Measurements from ENCODE around the gene RBBP4.
"Not testable (repeated sequence)": the region's sequence is repeated elsewhere in the genome, so short reads cannot be mapped to it uniquely, and the experiment has no call there.

Gene RBBP4

DNA sequence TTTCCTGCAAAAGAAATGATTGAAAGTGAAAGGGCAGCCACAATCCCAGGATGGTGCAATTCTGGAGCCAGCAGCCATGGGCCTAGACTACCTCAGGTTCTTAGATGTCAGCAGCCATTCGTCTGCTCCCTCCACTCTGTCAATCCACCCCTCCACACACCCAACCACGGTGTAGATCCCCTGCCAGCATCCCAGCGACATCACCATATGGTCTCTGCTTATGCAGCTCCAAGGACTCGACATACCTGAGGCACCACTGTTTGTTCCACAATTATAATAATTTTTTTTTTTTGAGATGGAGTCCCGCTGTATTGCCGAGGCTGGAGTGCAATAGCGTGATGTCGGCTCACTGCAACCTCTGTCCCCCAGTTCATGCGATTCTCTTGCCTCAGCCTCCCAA lies 45.0 kb downstream of the RBBP4 start:
- FAIRE-seq, result no peak

DNA sequence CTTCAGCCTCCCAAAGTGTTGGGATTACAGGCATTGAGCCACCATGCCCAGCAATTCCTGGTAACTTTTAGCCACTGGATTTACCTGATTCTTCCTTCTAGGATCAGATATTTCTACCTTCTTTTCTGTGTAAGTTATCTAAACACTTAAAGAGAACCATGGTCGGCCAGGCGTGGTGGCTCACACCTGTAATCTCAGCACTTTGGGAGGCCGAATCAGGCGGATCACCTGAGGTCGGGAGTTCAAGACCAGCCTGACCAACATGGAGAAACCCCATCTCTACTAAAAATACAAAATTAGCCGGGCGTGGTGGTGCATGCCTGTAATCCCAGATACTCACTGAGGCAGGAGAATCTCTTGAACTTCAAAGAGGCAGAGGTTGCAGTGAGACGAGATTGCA lies 46.0 kb downstream of the RBBP4 start:
- FAIRE-seq, result not testable (repeated sequence)

DNA sequence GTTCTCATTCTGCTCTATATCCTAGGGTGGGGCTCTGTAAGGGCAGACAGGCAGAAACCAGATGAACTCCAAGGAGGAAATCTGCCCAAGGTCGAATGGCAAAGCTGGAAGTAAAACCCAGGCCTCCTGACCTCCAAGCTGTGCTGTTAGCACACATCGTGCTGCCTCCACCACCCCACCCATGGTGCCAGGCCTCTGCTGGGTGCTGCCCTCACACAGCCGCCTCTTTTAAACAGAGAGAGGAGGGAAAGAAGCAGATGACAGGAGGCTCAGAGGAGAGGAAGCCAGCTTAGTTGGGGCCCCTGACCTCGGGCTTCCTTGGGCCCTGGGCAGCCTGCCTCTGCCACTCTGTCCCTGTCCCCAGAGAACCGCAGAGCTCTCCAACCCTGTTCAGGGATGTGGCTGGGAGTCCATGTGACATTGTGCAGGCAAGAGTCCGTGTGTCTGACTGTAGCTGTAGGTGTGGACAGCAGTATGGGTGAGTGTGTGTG lies 50.5 kb downstream of the RBBP4 start:
- FAIRE-seq, result no peak

DNA sequence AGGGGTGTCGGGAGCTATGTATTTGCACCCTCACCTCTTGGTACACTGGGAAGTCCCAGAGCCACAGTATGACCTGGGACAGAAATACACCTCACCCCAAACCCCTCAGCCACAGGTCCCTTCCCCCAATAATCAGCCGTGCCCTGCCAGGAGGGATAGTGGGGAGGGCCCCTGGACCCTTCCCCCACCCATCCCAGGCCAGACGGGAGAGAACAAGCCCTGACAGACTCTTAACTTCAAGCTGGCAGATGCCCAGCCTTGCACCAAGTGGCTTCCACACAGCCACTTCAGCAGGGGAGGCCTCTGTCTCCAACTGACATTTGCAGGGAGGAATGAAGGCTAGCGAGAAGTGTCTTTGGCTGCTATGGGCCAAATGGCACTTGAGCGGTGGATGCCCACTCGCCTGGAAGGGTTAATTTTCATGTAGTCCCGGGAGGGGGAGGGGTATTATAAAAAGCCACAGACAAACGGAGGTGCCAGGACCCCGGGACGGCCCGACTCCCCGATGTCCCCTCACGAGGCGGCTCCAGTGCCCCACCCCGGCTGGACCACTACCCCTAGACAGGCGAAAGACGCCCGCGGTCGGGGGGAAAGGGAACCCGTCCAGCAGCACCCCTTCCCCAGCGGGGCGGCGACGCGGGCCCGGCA lies 51.1 kb downstream of the RBBP4 start:
- no peak for FAIRE-seq

DNA sequence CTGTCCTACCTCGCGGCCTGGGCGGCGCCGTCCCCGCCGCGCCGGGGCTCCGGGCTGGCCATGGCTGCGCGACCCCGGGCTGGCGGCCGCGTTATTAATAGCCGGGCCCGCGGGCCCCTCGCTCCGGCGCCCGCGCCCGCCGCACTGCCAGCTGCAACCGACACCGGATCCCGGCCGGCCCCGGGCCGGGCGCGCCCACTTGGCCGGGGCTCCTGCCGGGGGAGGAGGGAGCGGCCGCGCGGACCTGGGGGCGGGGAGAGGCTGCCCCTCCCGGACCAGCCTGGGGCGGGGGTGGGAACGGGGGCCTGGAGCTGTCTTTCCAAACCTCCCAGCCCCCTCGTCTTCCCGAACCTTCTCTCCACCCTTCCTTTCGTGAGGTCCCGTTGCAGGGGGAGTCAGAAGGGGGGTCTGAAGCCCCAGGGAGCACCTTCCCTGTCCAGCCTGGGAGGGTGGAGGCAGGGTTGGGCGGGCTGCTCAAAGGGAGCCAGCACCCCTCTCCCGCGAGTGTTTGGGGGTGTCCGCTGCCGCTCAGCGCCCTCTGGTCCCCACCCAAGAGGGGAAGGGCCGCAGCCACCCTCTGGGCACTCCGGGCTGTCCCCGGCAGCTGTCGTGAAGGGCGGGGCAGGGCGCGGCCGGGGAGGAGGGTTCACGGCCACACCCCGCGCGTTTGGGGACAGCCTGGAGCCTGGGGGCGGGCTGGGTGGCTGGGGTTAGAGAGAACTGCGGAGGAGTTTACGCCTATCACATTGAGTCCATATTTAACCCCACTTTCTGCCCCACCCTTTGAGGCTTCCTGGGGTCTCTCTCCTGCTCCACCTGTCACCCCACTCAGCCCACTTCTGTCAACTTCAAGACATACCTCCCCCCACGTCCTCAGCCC lies 51.8 kb downstream of the RBBP4 start, which contains the start of gene SYNC:
TSS of gene SYNC (minus strand) at position 172 of the 880 bp plus-strand sequence. CDS start at position 62, 110 bp downstream.
- no peak for FAIRE-seq

DNA sequence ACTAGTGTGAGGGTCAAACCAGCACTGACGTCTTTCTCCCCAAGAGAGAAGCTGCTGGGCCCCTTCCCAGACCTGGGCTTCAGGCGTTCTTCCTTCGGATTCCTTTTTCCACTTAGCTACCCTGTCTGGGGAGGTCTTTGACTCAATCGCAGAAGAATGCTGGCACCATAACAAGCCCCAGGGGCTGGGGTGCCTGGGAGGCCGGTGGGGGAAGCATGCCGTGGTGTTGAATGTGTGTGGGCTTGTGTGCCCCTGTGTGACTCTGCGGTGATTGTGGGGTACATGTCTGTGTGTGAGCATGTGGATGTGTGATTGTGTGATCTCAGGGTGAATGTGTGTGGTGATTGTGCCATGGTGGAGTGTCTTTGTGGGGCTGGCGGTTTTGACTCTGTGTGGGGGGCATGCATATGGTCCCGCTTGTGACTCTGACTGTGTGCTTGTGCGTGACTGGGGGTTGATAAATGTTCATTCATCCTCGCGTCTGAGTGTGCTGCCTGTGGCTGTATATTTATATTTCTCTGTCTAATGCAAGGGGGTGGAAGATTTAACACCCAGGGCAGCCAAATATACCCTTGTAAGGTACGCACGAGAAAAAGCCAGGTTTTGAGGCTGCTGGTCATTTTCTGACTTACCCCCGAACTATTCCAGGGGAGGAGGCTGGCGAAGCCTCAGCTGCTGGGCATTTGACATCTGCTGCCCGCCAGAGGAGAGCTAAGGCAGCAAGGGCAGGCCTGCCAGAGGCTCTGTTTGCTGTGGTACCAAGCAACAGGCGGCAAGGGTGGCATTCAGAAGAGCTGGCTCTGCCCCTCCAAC lies 52.7 kb downstream of the RBBP4 start:
- no peak for FAIRE-seq

DNA sequence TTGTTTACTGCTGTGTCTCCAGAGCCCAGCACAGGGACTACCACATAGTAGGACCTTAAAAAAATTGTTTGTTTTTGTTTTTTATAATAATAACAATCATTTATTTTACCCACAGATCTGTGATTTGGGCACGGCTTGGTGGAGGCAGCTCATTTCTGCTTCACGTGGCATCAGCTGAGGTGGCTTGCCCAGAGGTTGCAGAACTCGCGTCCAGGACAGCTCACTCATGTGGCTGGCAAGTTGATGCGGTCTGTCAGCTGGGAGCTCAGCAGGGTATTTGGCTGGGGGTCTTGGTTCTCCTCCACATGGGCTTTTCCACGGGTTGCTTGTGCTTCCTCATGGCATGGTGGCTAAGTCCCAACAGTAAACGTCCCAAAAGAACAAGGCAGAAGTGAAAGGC lies 54.5 kb downstream of the RBBP4 start:
- FAIRE-seq, result no peak

DNA sequence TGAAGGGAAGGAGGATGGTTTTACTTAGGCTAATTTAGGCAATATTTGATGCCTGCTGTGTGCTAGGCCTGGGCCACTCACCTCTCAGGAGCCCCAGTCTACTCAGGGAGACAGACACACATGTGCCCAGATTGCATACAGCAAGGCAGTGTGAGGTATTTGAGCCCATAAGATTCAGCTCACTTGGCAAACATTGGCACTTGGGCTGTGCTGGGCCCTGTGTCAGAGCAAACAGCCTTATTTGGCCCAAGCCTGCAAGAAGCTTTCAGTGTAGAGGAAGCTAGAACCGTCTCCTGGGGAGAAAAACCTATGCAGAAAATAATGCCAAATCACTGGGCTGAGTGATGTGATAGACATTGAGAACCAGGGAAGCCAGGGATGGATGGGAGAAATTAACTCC lies 55.5 kb downstream of the RBBP4 start:
- FAIRE-seq, result no peak

DNA sequence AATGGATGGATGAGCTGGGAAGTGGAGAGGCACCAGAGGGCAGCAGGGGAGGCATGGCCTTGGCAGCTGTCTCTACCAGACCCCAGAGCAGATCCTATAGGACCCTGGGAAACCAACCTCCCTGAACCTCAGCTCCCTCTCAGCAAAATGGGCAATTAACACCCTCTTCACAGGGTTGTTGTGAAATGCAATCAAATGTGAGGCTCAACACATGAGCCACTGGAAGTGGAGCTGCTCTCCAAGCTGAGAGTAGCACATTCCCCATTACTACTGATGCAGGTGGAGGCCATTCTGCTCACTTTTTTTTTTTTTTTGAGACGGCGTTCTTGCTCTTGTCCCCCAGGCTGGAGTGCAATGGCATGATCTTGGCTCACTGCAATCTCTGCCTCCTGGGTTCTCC lies 58.1 kb downstream of the RBBP4 start:
- no peak for FAIRE-seq

DNA sequence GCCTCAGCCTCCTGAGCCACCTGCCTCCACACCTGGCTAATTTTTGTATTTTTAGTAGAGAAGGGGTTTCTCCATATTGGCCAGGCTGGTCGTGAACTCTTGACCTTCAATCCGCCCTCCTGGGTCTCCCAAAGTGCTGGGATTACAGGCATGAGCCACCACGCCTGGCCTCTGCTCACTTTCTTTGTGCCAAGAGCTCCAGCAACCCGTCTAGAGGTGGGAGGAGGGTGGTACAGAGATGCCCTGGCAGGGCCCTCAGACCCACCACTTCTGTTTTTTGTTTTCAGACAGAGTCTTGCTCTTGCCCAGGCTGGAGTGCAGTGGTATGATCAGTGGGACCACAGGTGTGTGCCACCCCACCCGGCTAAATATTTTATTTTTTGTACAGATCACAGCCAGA lies 58.5 kb downstream of the RBBP4 start:
- FAIRE-seq, result no peak

DNA sequence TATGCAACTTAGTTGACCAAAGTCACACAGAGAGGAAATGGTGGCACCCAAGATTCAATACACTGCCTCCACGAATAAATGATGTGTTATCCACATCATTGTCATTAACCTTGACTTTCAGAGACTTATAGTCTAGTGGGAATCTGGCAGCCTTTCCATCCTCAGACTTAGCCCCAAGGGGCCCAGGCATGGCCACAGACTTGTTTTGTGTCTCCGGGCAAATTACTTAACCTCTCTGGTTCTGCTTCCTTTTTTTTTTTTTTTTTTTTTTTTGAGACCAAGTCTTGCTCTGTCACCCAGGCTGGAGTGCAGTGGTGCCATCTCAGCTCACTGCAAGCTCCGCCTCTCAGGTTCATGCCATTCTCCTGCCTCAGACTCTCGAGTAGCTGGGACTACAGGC lies 60.2 kb downstream of the RBBP4 start:
- FAIRE-seq, result not testable (repeated sequence)

DNA sequence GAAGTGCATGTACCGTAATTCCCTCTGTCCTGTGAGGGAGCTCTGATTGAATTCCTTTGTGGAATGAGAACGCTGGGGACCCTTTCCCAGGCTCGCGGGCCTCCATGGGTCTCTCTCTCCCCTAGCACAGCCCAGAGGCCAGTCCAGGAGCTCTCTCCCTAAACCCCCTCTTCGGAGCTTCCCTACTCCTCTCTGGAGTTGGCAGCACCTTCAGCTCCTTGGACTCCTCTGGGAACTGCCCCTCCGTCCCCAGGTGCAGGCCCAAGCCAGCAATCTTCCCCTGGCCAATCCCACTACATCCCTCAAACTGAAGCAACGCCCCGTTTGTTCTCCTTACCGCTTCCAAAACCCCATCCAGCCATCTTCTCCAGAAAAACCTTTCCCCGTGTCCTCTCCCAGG lies 62.1 kb downstream of the RBBP4 start:
- no peak for FAIRE-seq

DNA sequence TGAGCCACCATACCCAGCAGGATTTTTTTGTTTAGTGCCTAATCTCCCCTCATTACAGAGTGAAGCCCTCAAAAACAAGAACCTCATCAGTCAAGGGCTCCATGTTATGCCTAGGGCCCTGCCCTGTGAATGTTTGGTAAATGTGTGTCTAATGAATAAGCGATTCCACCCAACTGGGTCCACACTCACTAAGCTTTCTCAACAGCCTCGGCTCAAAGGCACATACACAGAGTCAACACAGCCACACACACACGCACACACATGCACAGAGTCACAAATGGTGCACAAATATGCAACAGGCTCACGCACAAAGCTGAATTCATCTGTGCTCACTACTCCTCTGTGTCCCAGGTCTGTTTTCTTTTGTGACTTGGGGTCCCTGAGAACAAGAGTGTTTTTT lies 63.3 kb downstream of the RBBP4 start:
- no peak for FAIRE-seq

DNA sequence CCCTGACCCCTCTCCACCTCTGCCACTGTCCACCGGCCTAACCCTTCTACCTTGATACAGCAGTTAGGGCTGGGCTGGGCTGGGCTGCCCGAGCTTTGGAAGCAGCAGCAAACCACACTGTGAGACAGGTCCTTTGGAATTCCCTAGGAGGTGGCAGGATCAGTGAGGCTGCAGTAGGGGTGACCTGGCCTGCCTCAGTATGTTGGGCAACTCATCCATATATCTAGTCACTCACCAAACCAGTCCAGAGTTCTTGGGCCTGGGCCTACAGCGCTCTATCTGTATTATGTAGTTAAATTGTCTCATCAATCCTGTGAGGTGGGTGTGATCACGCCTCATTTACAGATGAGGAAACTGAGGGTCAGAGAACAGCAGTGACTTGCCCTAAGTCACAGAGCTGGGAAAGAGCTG lies 64.9 kb downstream of the RBBP4 start:
- no peak for FAIRE-seq

DNA sequence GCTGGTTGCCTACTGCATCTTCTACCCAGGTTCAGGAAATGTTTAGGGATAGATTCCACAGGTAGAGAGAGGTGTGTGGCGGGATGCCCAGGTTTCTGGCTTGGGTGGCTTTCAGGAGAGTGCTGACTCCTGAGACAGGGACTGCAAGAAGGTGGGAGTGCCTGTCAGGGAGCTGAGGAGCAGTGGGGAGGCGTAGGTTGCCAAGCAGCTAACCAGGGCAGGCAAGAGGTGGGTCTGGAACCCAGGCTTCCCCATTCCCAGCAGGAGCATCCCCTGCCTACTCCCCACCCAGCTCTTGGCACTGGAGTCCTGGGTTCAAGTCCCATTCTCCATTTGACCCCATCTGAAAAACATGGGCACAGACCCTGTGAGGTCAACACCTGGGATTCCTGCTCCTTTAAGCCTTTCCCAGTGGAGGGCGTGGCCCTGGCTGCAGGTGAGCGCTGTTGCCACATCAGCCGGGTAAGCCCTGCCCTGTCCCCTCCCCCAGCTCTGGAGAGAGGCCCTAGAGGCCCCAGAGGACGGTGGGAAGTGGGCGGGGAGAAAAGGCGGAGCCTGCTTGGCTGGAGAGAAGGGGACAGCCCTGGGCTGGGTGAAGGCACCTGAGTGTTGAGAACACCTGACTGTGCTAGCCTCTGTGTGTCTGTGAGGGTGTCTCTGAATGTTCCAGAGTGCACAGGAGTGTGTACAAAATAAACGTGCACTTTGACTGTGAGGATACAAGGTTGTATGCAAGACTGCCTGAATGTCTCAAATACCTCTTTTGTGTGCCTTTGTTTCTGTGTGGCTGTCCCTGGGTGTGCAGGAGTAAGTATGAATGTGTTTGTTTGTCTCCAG lies 65.5 kb downstream of the RBBP4 start:
- FAIRE-seq, result no peak

DNA sequence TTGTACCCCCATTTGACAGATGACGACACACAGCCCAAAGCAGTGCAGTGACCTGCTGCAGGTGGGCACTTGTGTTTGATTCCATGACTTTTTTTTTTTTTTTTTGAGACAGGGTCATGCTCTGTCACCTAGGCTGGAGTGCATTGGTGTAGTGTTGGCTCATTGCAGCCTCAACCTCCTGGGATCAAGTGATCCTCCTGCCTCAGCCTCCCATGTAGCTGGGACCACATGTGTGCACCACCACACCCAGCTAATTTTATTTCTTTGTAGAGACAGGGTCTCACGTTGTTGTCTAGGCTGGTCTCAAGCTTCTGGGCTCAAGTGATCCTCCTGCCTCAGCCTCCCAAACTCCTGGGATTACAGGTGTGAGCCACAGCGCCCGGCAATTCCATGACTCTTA lies 66.5 kb downstream of the RBBP4 start:
- no peak for FAIRE-seq

DNA sequence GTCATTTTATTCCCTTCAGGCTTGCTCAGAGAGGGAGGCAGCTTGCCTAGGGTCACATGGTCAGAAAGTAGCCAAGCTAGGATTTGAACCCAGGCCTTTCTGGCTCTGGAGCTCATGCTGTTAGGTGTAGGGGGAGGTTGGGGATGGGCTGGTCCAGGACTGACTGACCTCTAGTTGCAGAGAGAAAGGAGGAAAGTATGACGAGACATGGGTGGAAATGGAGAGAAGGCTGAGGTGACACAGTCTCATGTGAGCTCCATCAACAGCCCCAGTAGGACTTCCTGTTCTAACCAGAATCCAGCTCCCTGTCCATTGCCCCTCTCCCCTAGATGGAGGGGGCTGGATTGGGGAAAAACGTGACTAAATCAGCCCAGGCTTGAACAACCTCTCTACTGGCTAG lies 67.0 kb downstream of the RBBP4 start:
- FAIRE-seq, result no peak

DNA sequence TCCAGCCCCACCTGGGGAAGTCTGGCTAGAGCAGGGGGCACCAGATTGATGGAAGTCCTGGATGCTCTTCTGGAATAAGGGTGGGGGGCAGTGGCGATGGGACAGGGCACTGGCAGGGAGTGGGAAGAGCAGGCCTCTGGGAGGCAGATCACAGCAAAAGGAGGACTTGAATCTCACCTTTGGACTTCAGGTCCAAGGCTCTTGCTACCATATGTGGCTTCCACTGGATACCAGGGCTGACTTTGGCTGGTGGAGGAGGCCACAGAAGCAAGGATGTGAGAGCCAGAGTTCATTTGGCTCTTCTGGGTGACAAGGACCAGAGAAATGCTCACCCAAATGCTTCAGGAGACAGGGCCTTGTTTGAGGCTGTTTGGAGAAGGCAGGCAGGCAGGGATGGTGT lies 67.5 kb downstream of the RBBP4 start:
- no peak for FAIRE-seq

DNA sequence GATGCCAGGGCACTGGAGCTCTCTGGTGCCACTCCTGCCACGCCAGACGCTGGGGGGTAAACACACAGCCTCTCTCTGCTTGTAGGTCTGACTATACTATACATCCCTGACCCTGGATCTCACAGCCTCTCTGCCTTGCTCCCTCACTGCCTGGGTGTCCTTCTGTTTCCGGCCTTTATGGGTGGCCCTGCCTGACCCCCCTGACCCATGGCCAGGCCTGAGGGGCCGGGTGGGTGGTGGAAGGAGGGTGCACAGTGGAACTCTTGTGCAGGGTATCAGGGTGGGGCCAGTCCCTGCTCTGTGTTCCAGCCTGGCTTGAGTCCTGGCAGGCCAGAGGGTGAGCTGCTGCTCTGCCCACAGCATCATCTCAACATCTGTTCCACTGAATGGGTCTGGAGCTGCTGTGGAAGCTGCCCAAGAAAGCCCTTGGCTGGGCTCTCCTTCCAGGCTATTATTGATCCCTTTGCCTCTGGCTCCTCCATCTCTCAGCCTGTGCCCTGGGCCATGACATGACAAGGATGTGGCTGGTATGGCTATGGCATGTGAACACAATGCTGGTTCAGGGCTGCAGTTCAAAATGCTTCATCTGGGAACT lies 68.8 kb downstream of the RBBP4 start:
- no peak for FAIRE-seq

DNA sequence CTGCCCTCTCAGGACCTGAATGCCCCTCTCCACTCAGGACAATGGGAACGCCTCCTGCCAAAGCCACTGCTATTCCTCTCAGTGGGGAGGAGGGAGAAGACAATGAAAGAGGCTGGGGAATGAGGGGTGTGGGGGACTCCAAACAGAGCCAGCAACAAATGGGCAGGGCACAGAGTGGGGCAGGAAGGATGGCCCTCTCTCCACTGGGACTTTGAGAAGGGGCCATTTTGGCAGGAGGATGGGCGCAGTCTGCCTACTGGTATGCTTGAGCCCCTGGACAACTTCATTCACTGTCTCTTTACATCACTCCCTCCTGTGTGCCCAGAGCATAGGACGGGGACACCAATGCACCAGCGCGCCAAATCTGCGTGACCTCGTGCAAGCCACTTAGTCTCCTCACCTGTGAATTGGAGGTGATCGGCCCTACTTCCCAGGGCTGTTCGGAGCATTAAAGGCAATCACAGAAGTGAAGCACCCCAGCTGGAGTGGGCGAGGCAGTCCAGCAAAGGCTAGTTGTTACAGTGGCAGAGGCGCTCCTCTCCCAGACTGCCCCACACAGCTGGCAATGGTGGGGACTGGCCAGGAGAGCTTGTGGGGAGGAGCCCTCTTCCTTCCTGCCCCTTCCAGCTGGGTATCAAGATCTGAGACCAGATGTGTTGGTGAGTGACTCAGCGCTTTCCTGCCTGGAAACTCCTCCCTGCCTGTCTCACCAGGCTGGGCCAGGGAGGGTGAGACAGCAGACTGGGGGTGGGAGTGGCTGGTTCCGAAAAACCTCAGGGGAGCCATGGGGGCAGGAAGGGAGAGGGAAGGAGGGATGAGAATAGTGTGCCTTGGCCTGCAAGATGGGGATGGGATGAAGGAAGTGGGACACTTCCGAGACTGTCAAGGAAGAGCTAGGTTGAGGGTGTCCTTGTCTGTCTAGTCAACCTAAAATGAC lies 73.9 kb downstream of the RBBP4 start:
- FAIRE-seq, result no peak

DNA sequence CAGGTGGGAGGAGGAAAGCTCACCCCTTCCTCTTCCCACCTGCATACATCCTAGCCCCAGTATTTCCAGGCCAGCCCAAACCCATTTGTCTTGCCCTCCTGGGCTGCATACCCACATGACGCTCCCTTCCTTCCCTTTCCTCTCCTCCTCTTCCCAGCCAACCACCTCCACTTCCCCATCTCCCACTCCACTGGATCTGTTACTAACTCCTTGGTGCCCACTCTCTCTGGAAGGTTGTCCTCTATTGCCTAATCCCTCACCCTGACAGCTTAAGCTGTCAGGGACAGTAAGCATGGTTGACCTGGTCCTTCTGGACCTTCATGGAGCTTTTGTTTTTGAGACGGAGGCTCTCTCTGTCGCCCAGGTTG lies 74.6 kb downstream of the RBBP4 start:
- FAIRE-seq, result no peak
